Measurements from ENCODE around the gene PDXP.
"Not testable (repeated sequence)": the region's sequence is repeated elsewhere in the genome, so short reads cannot be mapped to it uniquely, and the experiment has no call there.

The PDXP gene

DNA sequence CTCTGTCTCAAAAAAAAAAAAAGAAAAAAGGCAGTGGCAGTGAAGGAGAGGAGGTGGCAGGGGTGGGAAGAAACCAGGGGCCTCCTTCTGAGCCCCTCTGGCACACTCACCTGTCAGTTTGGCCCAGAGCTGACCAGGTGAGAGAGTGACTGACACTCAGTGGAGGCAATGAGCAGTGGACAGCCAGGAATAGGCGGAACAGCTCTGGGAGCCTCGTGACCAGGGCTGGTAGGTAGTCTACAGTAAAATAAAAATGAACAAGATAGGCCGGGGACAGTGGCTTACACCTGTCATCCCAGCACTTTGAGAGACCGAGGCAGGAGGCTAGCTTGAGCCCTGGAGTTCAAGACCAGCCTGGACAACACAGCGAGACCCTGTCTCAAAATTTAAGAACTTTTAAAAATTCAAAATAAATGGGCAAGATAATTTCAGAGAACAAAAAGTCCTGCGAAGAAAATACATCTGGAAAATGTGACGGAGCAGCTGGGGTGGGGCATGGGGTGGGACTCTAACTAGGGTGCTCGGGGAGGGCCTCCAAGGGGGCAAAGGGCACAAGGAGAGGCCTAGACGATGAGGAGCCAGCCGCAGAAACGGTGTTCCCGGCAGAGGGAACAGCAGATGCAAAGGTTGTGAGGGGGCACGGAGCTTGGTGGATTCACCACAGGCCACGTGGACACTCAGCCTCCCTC, 3.8 kb upstream of the PDXP start:
- peaks cover 14% of the 10 kb centered on the region for H3K4me1 ChIP-seq (ENCODE audit: control insufficient read depth, low read length)
- H3K36me3 ChIP-seq (ENCODE audit: control insufficient read depth, low read length) = peaks cover 39% of the 10 kb centered on the region
- no peaks in the 10 kb centered on the region for H3K9me3 ChIP-seq (ENCODE audit: control insufficient read depth, insufficient read depth, low read length)
- H3K79me2 ChIP-seq (ENCODE audit: control insufficient read depth, low read length) = peaks cover 15% of the 10 kb centered on the region
- TF ChIP-seq CTCF (IDR thresholded peaks at IDR 0.05; ENCODE audit: low read depth, low read length, poor library complexity, severe bottlenecking) (no peak), EZH2phosphoT487 (IDR thresholded peaks at IDR 0.05; ENCODE audit: borderline replicate concordance, low read length) (no peak)
- H3K27me3 ChIP-seq (ENCODE audit: control insufficient read depth, low read length) = no peaks in the 10 kb centered on the region
- no peak overlapping the region for H3K4me3 ChIP-seq (ENCODE audit: low read length)
- H4K20me1 ChIP-seq (ENCODE audit: control insufficient read depth, insufficient read depth, low read depth, low read length) = peaks cover 6% of the 10 kb centered on the region
- no peak overlapping the region for H3K4me2 ChIP-seq (ENCODE audit: low read length)
- H3K27ac ChIP-seq (ENCODE audit: low read depth, low read length) = no peak overlapping the region
- H3F3A ChIP-seq (ENCODE audit: control insufficient read depth, insufficient read depth) = peaks cover 10% of the 10 kb centered on the region
- no peaks in the 10 kb centered on the region for H3K9me2 ChIP-seq (replicated peaks; ENCODE audit: control insufficient read depth, low read length)

GRCh38 chr22:37655252-37655563, 3.3 kb upstream of the PDXP start:
- H3K9me2 ChIP-seq (replicated peaks; ENCODE audit: control insufficient read depth, low read length) = no peaks in the 10 kb centered on the region
- H3K4me2 ChIP-seq (ENCODE audit: low read length) = no peak overlapping the region
- no peak for TF ChIP-seq EZH2phosphoT487 (IDR thresholded peaks at IDR 0.05; ENCODE audit: borderline replicate concordance, low read length)
- TF ChIP-seq CTCF (IDR thresholded peaks at IDR 0.05; ENCODE audit: low read depth, low read length, poor library complexity, severe bottlenecking) = no peak
- H4K20me1 ChIP-seq (ENCODE audit: control insufficient read depth, insufficient read depth, low read depth, low read length) = peaks cover 11% of the 10 kb centered on the region
- H3K27ac ChIP-seq (ENCODE audit: low read depth, low read length) = no peak overlapping the region
- H3K4me1 ChIP-seq (ENCODE audit: control insufficient read depth, low read length) = peaks cover 19% of the 10 kb centered on the region
- peaks cover 20% of the 10 kb centered on the region for H3K79me2 ChIP-seq (ENCODE audit: control insufficient read depth, low read length)
- H3K4me3 ChIP-seq (ENCODE audit: low read length) = no peak overlapping the region
- peaks cover 39% of the 10 kb centered on the region for H3K36me3 ChIP-seq (ENCODE audit: control insufficient read depth, low read length)
- H3K9me3 ChIP-seq (ENCODE audit: control insufficient read depth, insufficient read depth, low read length) = no peaks in the 10 kb centered on the region
- H3F3A ChIP-seq (ENCODE audit: control insufficient read depth, insufficient read depth) = peaks cover 14% of the 10 kb centered on the region
- H3K27me3 ChIP-seq (ENCODE audit: control insufficient read depth, low read length) = no peaks in the 10 kb centered on the region

GRCh38 chr22:37656583-37656982, 1.9 kb upstream of the PDXP start:
- peaks cover 14% of the 10 kb centered on the region for H3F3A ChIP-seq (ENCODE audit: control insufficient read depth, insufficient read depth)
- H3K27me3 ChIP-seq (ENCODE audit: control insufficient read depth, low read length); H3K9me3 ChIP-seq (ENCODE audit: control insufficient read depth, insufficient read depth, low read length); H3K4me3 ChIP-seq (ENCODE audit: low read length); H3K4me2 ChIP-seq (ENCODE audit: low read length); H3K27ac ChIP-seq (ENCODE audit: low read depth, low read length); H3K9me2 ChIP-seq (replicated peaks; ENCODE audit: control insufficient read depth, low read length): not testable (repeated sequence)
- peaks cover 22% of the 10 kb centered on the region for H4K20me1 ChIP-seq (ENCODE audit: control insufficient read depth, insufficient read depth, low read depth, low read length)
- peaks cover 33% of the 10 kb centered on the region for H3K79me2 ChIP-seq (ENCODE audit: control insufficient read depth, low read length)
- peaks cover 39% of the 10 kb centered on the region for H3K36me3 ChIP-seq (ENCODE audit: control insufficient read depth, low read length)
- peaks cover 33% of the 10 kb centered on the region for H3K4me1 ChIP-seq (ENCODE audit: control insufficient read depth, low read length)

DNA sequence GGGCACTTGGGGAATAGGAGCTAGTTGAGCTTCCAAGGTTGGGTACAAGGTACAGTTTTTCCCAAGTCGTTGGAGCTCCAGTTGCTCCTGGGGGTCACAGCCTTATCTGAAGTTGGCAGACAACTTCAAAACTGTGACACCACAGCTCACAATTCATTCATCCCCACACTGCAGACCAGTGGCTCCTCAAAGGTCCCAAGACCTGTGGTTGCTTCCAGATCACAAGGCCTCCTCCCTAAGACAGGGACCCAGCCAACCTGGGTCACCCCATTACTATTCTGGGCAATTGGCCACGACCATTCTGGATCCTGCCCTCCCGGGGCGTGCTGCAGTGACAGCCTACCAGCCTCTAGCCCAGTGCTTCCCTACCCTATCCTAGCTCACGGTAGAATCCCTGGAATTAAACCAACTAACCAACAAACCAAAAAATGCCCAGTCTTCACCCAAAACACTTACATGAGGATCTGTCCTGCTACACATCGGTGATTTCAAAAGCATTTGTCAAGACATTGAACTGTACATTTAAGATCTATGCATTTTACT, 862 bp upstream of the PDXP start:
- Histone ChIP-seq H3K9me3 (ENCODE audit: control insufficient read depth, insufficient read depth, low read length) (no peaks in the 10 kb centered on the region), H4K20me1 (ENCODE audit: control insufficient read depth, insufficient read depth, low read depth, low read length) (peaks cover 26% of the 10 kb centered on the region), H3K4me3 (ENCODE audit: low read length) (peak overlapping the region; percentile 88), H3K4me1 (ENCODE audit: control insufficient read depth, low read length) (peaks cover 42% of the 10 kb centered on the region), H3K36me3 (ENCODE audit: control insufficient read depth, low read length) (peaks cover 41% of the 10 kb centered on the region), H3K79me2 (ENCODE audit: control insufficient read depth, low read length) (peaks cover 44% of the 10 kb centered on the region), H3F3A (ENCODE audit: control insufficient read depth, insufficient read depth) (peaks cover 14% of the 10 kb centered on the region), H3K27ac (ENCODE audit: low read depth, low read length) (peak overlapping the region; percentile 88), H3K27me3 (ENCODE audit: control insufficient read depth, low read length) (no peaks in the 10 kb centered on the region), H3K9me2 (replicated peaks; ENCODE audit: control insufficient read depth, low read length) (no peaks in the 10 kb centered on the region), H3K4me2 (ENCODE audit: low read length) (peak overlapping the region; percentile 99)
- TF ChIP-seq CTCF (IDR thresholded peaks at IDR 0.05; ENCODE audit: low read depth, low read length, poor library complexity, severe bottlenecking) = no peak
- no peak for TF ChIP-seq EZH2phosphoT487 (IDR thresholded peaks at IDR 0.05; ENCODE audit: borderline replicate concordance, low read length)

Data from DOHH2 (cell line).